GM23338 (cell line): ENCODE data around the gene BCL7C. TPM values are rescaled to one million over a fixed set of nuclear protein-coding genes. Genes with fewer than 3 reads are reported as not detected.

Experiments
- ATAC-seq: fragments of 200-7000 bp; cut with Tn5 transposase; 3 replicates; pipeline ENCODE4 v1.9.1; 2020
- DNase-seq: peaks from one replicate; pipeline ENCODE4 v3.0.0-alpha.2; 2015; ENCODE audit warnings: low spot score
- H2AFZ ChIP-seq: fragments of 200-600 bp; sonication (generic); 2 replicates; pipeline ENCODE4 v1.8.0; 2016; ENCODE audit warnings: antibody characterized with exemption, mild to moderate bottlenecking, moderate library complexity
- H3F3A ChIP-seq: fragments of 200-600 bp; sonication (generic); replicated peaks from 2 replicates; pipeline ENCODE4 v1.8.0; 2017; ENCODE audit warnings: antibody characterized with exemption, mixed run types, low read depth
- H3K27ac ChIP-seq: fragments of 200-600 bp; sonication (generic); 2 replicates; pipeline ENCODE4 v1.6.1; 2016; ENCODE audit warnings: low read depth
- H3K27me3 ChIP-seq: fragments of 200-600 bp; sonication (generic); 2 replicates; pipeline ENCODE4 v1.8.0; 2016; ENCODE audit warnings: mild to moderate bottlenecking, mixed run types, moderate library complexity; ENCODE audit not compliant: insufficient read depth
- H3K36me3 ChIP-seq: fragments of 200-600 bp; sonication (generic); 2 replicates; pipeline ENCODE4 v1.8.0; 2016; ENCODE audit warnings: mild to moderate bottlenecking; ENCODE audit not compliant: insufficient read depth
- H3K4me1 ChIP-seq: fragments of 200-600 bp; sonication (generic); 2 replicates; pipeline ENCODE4 v1.8.0; 2016; ENCODE audit warnings: mild to moderate bottlenecking, moderate library complexity; ENCODE audit not compliant: insufficient read depth
- H3K4me2 ChIP-seq: fragments of 200-600 bp; sonication (generic); 2 replicates; pipeline ENCODE4 v1.7.1; 2017; ENCODE audit warnings: mixed run types
- H3K4me3 ChIP-seq: fragments of 200-600 bp; sonication (generic); 2 replicates; pipeline ENCODE4 v1.6.1; 2016; ENCODE audit warnings: mixed run types
- H3K79me2 ChIP-seq: fragments of 200-600 bp; sonication (generic); replicated peaks from 2 replicates; pipeline ENCODE4 v1.8.0; 2017; ENCODE audit warnings: mild to moderate bottlenecking; ENCODE audit not compliant: insufficient read depth
- H3K9me2 ChIP-seq: fragments of 200-600 bp; sonication (generic); 2 replicates; pipeline ENCODE4 v1.8.0; 2017; ENCODE audit not compliant: insufficient read depth
- H4K20me1 ChIP-seq: fragments of 200-600 bp; sonication (generic); replicated peaks from 2 replicates; pipeline ENCODE4 v1.8.0; 2017; ENCODE audit warnings: mild to moderate bottlenecking; ENCODE audit not compliant: insufficient read depth
- H3K27ac Mint-ChIP-seq: 2 replicates; pipeline ENCODE4 v1.8.0; 2020; ENCODE audit warnings: inconsistent platforms, mild to moderate bottlenecking, moderate library complexity, mixed read lengths
- H3K27me3 Mint-ChIP-seq: 3 replicates; pipeline ENCODE4 v1.8.0; 2022; ENCODE audit warnings: low read depth, mild to moderate bottlenecking, moderate library complexity, mixed read lengths, inconsistent platforms; ENCODE audit not compliant: insufficient read depth, poor library complexity
- H3K36me3 Mint-ChIP-seq: 3 replicates; pipeline ENCODE4 v1.8.0; 2021; ENCODE audit warnings: low read depth, mild to moderate bottlenecking, inconsistent platforms, moderate library complexity, mixed read lengths
- H3K4me1 Mint-ChIP-seq: 3 replicates; pipeline ENCODE4 v1.8.0; 2020; ENCODE audit warnings: mild to moderate bottlenecking, inconsistent platforms, mixed read lengths
- H3K4me3 Mint-ChIP-seq: 3 replicates; pipeline ENCODE4 v1.8.0; 2021; ENCODE audit warnings: moderate library complexity, mild to moderate bottlenecking, inconsistent platforms, mixed read lengths
- H3K9me3 Mint-ChIP-seq: 3 replicates; pipeline ENCODE4 v1.8.0; 2020; ENCODE audit warnings: moderate library complexity, mild to moderate bottlenecking, inconsistent platforms, mixed read lengths
- CREB1 ChIP-seq: fragments of 250-450 bp; sonication (Bioruptor Pico); IDR thresholded peaks from 2 replicates; pipeline ENCODE4 v1.5.0; 2020; ENCODE audit warnings: low read depth, mild to moderate bottlenecking, moderate library complexity
- EZH2 ChIP-seq: fragments of 200-600 bp; sonication (generic); IDR thresholded peaks from one replicate; pipeline ENCODE4 v1.8.0; 2017; ENCODE audit warnings: antibody characterized with exemption, mild to moderate bottlenecking, low read depth; ENCODE audit not compliant: unreplicated experiment
- JUNB ChIP-seq: IDR thresholded peaks from one replicate; pipeline ENCODE4 v1.6.1; 2016; ENCODE audit warnings: antibody characterized with exemption; ENCODE audit not compliant: unreplicated experiment
- POLR2AphosphoS5 ChIP-seq: IDR thresholded peaks from 2 replicates; pipeline ENCODE4 v1.6.1; 2016; ENCODE audit warnings: antibody characterized with exemption, low read depth
- STAT1 ChIP-seq: IDR thresholded peaks from one replicate; pipeline ENCODE4 v1.6.1; 2016; ENCODE audit warnings: antibody characterized with exemption; ENCODE audit not compliant: unreplicated experiment
- polyA plus RNA-seq: library from polyadenylated mRNA; unstranded; fragments of >200 nt; fragmentation: Nextera tagmentation; extraction: Ambion mirVana; gene quantifications from 2 replicates; pipeline ENCODE4 v1.2.1, GENCODE V29; 2016
- total RNA-seq: library from RNA; depleted of rRNA; stranded (reverse); fragments of >200 nt; shearing (Covaris generic); gene quantifications from 2 replicates; pipeline ENCODE4 v1.2.3, GENCODE V29; 2014
- TF ChIP-seq, protein P1 (sequence below): IDR thresholded peaks from 2 replicates; pipeline ENCODE4 v1.6.1; 2016; ENCODE audit warnings: antibody characterized with exemption
- TF ChIP-seq, protein P2 (sequence below), 2 experiments: fragments of 200-600 bp in 1 of 2; sonication (generic) in 1 of 2; conservative IDR thresholded peaks; 2 replicates each; pipeline versions ENCODE4 v1.5.1 to v1.6.1; 2016 to 2017; ENCODE audit warnings: antibody characterized with exemption in 2 of 2, low read depth in 2 of 2, mild to moderate bottlenecking in 2 of 2, moderate library complexity in 1 of 2
- TF ChIP-seq, protein P3 (sequence below): IDR thresholded peaks from one replicate; pipeline ENCODE4 v1.6.1; 2018; ENCODE audit warnings: antibody characterized with exemption; ENCODE audit not compliant: unreplicated experiment

Gene BCL7C
- total and polyA plus RNA-seq, 2 experiments from 2014 or later = 17.5 to 22.1 TPM

DNA sequence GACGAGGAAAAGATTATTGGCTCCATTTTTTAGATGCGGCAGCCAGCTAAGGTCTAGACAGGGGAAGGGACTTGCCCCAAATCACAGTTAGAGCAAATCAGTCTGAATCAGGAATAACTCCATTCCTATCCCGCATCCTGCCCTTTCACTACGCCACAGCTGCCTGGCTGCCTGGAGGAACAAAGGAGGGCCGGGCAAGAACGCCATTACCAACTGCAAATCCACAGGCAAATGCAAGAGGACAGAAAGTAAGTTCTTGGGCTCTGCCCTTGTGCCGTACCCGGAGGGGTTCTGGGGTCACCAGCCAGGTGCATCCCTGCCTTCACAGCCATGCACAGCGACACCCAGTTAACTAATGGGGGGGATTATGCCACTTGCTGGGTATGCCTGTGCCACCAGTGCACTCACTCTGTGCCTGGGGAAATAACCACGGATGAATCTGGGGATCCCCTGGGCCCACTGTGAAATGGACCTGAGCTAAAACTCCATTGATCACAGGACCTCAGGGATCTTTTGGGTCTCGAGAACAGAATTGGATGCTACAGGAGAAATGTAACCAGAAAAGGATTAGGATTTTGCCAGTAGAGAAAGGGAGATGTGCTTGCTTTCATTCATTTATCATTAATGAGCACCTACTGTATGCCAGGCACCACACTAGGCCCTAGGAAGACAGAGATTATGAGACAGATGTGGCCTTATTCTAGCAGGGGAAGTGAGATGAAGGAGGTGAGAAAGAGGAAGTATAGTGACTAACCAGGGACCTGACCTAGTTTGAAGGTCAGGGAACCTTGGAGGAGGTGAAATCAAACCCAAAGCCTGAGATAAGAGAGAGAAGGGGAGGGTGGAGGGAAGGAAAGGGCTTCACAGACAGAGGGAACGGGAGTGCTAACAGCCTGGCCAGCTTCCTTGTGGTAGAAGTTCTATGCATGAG is 17.7 kb downstream of the BCL7C start:
- TF ChIP-seq, protein P1, sequence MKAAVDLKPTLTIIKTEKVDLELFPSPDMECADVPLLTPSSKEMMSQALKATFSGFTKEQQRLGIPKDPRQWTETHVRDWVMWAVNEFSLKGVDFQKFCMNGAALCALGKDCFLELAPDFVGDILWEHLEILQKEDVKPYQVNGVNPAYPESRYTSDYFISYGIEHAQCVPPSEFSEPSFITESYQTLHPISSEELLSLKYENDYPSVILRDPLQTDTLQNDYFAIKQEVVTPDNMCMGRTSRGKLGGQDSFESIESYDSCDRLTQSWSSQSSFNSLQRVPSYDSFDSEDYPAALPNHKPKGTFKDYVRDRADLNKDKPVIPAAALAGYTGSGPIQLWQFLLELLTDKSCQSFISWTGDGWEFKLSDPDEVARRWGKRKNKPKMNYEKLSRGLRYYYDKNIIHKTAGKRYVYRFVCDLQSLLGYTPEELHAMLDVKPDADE = no peak
- TF ChIP-seq STAT1 = no peak
- Histone ChIP-seq H3K79me2 (peaks cover 2% of the 10 kb centered on the region; the same call in 1 of the 2 replicates), H3K9me2 (no peaks in the 10 kb centered on the region), H4K20me1 (peaks cover 8% of the 10 kb centered on the region), H3K27ac (peak overlapping the region; percentile 90), H3K4me1 (peaks cover 14% of the 10 kb centered on the region), H2AFZ (peak overlapping the region; percentile 87), H3K27me3 (peaks cover 38% of the 10 kb centered on the region), H3K4me3 (peak overlapping the region; percentile 90), H3K4me2 (peak overlapping the region; percentile 90), H3F3A (0 out of 2 replicates have a peak, but pooled peaks cover 4% of the 10 kb centered on the region), H3K36me3 (no peaks in the 10 kb centered on the region)
- DNase-seq = peak; percentile 33
- H3K27me3 Mint-ChIP-seq = peaks cover 25% of the 10 kb centered on the region
- ATAC-seq = peak; percentile 3
- no peaks in the 10 kb centered on the region for H3K9me3 Mint-ChIP-seq
- H3K4me1 Mint-ChIP-seq = peaks cover 11% of the 10 kb centered on the region
- peak overlapping the region; percentile 92 for H3K4me3 Mint-ChIP-seq
- H3K27ac Mint-ChIP-seq = peak overlapping the region; percentile 96
- H3K36me3 Mint-ChIP-seq = peaks cover 17% of the 10 kb centered on the region

DNA sequence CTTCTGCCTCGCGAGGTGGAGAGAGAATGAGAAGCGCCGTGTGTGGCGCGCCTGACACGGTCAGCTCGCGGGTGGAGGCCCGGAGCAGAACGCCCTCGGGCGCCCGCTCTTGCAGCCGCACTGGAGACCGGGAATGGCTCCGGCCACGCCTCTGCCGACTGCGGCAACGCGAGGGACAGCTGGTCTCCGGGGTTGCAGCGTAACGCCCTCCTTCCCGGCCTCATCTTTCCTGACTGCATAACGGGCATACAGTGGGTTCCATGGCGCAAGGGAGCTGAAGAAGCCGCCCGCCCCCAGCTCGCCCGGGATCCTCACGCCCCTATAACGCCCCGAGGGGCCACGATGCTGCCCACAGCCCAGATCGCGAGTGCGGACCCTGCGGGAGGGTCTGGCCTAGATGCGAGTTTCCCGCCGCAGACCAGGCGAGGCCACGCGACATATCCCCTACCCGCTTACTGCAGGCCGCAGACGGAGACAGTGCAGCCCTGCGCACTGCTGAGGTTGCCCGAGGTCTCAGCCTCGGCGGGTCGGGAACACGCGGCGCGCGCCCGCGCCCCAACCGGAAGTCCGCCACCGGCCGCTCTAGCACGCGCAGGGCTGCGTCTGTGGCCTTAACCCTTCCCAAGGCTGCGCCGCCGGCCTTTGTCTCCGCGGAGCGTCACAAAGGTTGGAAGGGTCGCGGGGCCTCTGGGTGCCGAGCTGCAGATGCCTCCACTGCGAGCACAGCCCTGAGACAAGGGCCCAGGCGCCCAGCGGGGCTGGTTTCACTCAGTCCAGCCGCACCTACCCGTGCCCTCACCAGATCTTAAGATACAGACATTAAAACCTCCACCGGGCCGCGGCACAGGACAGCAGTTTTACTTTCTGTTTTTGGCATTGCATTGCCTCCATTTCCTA is 18.8 kb downstream of the BCL7C start:
- Mint-ChIP-seq H3K4me1 (peaks cover 11% of the 10 kb centered on the region), H3K9me3 (no peaks in the 10 kb centered on the region), H3K27ac (peak overlapping the region; percentile 96), H3K4me3 (peak overlapping the region; percentile 92), H3K36me3 (peaks cover 14% of the 10 kb centered on the region), H3K27me3 (peaks cover 25% of the 10 kb centered on the region)
- TF ChIP-seq CREB1 (peak; percentile 77), POLR2AphosphoS5 (peak; percentile 94), EZH2 (peak; percentile 29), JUNB (no peak)
- TF ChIP-seq, protein P2, sequence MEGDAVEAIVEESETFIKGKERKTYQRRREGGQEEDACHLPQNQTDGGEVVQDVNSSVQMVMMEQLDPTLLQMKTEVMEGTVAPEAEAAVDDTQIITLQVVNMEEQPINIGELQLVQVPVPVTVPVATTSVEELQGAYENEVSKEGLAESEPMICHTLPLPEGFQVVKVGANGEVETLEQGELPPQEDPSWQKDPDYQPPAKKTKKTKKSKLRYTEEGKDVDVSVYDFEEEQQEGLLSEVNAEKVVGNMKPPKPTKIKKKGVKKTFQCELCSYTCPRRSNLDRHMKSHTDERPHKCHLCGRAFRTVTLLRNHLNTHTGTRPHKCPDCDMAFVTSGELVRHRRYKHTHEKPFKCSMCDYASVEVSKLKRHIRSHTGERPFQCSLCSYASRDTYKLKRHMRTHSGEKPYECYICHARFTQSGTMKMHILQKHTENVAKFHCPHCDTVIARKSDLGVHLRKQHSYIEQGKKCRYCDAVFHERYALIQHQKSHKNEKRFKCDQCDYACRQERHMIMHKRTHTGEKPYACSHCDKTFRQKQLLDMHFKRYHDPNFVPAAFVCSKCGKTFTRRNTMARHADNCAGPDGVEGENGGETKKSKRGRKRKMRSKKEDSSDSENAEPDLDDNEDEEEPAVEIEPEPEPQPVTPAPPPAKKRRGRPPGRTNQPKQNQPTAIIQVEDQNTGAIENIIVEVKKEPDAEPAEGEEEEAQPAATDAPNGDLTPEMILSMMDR (conservative IDR thresholded peaks at IDR 0.05; ENCODE audit: low read depth in 2 of 2) = no peak
- TF ChIP-seq, protein P1 = peak; percentile 88
- TF ChIP-seq, protein P3, sequence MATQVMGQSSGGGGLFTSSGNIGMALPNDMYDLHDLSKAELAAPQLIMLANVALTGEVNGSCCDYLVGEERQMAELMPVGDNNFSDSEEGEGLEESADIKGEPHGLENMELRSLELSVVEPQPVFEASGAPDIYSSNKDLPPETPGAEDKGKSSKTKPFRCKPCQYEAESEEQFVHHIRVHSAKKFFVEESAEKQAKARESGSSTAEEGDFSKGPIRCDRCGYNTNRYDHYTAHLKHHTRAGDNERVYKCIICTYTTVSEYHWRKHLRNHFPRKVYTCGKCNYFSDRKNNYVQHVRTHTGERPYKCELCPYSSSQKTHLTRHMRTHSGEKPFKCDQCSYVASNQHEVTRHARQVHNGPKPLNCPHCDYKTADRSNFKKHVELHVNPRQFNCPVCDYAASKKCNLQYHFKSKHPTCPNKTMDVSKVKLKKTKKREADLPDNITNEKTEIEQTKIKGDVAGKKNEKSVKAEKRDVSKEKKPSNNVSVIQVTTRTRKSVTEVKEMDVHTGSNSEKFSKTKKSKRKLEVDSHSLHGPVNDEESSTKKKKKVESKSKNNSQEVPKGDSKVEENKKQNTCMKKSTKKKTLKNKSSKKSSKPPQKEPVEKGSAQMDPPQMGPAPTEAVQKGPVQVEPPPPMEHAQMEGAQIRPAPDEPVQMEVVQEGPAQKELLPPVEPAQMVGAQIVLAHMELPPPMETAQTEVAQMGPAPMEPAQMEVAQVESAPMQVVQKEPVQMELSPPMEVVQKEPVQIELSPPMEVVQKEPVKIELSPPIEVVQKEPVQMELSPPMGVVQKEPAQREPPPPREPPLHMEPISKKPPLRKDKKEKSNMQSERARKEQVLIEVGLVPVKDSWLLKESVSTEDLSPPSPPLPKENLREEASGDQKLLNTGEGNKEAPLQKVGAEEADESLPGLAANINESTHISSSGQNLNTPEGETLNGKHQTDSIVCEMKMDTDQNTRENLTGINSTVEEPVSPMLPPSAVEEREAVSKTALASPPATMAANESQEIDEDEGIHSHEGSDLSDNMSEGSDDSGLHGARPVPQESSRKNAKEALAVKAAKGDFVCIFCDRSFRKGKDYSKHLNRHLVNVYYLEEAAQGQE = no peak
- H3F3A ChIP-seq = 0 out of 2 replicates have a peak, but pooled peaks cover 4% of the 10 kb centered on the region
- H3K36me3 ChIP-seq = no peaks in the 10 kb centered on the region
- H3K4me3 ChIP-seq = peak overlapping the region; percentile 90
- H3K27ac ChIP-seq = peak overlapping the region; percentile 90
- peaks cover 14% of the 10 kb centered on the region for H3K4me1 ChIP-seq
- peaks cover 2% of the 10 kb centered on the region; the same call in 1 of the 2 replicates for H3K79me2 ChIP-seq
- peaks cover 44% of the 10 kb centered on the region for H3K27me3 ChIP-seq
- peak overlapping the region; percentile 90 for H3K4me2 ChIP-seq
- peak overlapping the region; percentile 98 for H2AFZ ChIP-seq
- H3K9me2 ChIP-seq = no peaks in the 10 kb centered on the region
- DNase-seq = peak; percentile 97
- peaks cover 8% of the 10 kb centered on the region for H4K20me1 ChIP-seq
- peak; percentile 97 for ATAC-seq
